ENCODE results near the gene FNIP2.

Gene FNIP2

GRCh38 chr4:158845311-158846041 is 76.7 kb downstream of the FNIP2 start:
- DNase-seq, result no peak

GRCh38 chr4:158847535-158847934 is 78.7 kb downstream of the FNIP2 start:
- DNase-seq, result no peak

GRCh38 chr4:158849681-158850080 is 80.9 kb downstream of the FNIP2 start:
- DNase-seq, result no peak

- no peak for DNase-seq
Observed at GRCh38 chr4:158850371-158850770, 81.5 kb downstream of the FNIP2 start.

GRCh38 chr4:158850800-158851644 is 82.2 kb downstream of the FNIP2 start:
- DNase-seq, result no peak

GRCh38 chr4:158854236-158854635 is 85.4 kb downstream of the FNIP2 start:
- no peak for DNase-seq

GRCh38 chr4:158856852-158857251 is 88.0 kb downstream of the FNIP2 start:
- no peak for DNase-seq

- DNase-seq, result no peak
Observed at GRCh38 chr4:158857951-158858350, 89.1 kb downstream of the FNIP2 start.

GRCh38 chr4:158858410-158859199 is 89.8 kb downstream of the FNIP2 start:
- no peak for DNase-seq

- DNase-seq, result no peak
Observed at GRCh38 chr4:158859661-158860060, 90.8 kb downstream of the FNIP2 start.

GRCh38 chr4:158860856-158861255 is 92.0 kb downstream of the FNIP2 start:
- DNase-seq, result no peak

- no peak for DNase-seq
Observed at GRCh38 chr4:158861281-158861680, 92.5 kb downstream of the FNIP2 start.

- DNase-seq, result no peak
Observed at GRCh38 chr4:158861766-158862165, 92.9 kb downstream of the FNIP2 start.

- no peak for DNase-seq
Observed at GRCh38 chr4:158863296-158863695, 94.5 kb downstream of the FNIP2 start.

GRCh38 chr4:158865520-158866177 is 96.8 kb downstream of the FNIP2 start:
- DNase-seq, result no peak

- DNase-seq, result no peak
Observed at GRCh38 chr4:158869001-158869400, 100.2 kb downstream of the FNIP2 start.

- no peak for DNase-seq
Observed at GRCh38 chr4:158869761-158870160, 100.9 kb downstream of the FNIP2 start.

- DNase-seq, result no peak
Observed at GRCh38 chr4:158870282-158870625, 101.4 kb downstream of the FNIP2 start.

- DNase-seq, result no peak
Observed at GRCh38 chr4:158870626-158871334, 102.0 kb downstream of the FNIP2 start.

- DNase-seq, result no peak
Observed at GRCh38 chr4:158871335-158871724, 102.5 kb downstream of the FNIP2 start.

- DNase-seq, result no peak
Observed at GRCh38 chr4:158873795-158874401, 105.1 kb downstream of the FNIP2 start.

- DNase-seq, result no peak
Observed at GRCh38 chr4:158875026-158875425, 106.2 kb downstream of the FNIP2 start.
